ENCODE measurements around the gene EGLN1. TPM values are rescaled to one million over a fixed set of nuclear protein-coding genes. Genes with fewer than 3 reads are reported as not detected.

Gene EGLN1
- total RNA-seq, 4 donors from 2014 or later: 36.6 to 48.5 (median 42.2) TPM

DNA sequence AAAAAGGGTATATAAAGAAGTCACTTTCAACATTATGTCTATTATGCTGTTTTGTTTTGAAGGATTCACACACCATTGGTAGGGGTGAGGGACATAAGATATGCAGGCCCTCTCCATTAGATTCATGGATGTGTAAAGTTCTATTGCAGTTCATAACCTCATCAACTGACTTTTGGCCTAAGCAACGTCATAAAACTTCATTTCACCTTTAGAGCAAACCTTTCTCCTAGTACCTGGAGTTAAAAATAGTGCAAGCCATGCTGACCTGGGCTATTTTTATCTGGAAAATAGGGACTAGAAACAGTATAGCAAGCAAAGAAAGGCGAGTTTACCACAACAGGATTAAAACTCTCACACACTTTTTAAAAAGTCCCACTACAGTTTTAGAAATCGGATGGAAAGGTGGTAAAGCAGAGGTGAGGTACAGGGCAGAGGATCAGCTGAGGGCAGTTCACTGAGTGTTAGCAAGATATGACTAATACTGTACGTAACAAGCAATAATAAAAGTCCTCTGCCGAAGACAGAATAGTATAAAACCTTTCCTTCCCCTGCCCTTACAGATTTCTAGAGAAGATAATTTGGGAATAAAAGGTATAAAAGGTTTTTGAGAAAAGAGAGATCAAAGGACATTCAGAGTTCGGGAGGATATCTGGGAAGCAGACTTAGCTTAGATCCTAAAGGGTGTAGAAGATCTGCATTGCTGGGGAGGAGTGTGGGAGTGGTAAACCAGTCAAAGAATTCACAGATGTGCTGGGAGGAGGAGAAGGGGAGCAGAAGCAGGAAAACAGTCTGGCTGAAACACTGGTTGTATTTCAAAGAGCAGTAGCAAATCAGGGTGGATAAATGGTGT, 14.3 kb downstream of the EGLN1 start:
- TF ChIP-seq, protein P1, sequence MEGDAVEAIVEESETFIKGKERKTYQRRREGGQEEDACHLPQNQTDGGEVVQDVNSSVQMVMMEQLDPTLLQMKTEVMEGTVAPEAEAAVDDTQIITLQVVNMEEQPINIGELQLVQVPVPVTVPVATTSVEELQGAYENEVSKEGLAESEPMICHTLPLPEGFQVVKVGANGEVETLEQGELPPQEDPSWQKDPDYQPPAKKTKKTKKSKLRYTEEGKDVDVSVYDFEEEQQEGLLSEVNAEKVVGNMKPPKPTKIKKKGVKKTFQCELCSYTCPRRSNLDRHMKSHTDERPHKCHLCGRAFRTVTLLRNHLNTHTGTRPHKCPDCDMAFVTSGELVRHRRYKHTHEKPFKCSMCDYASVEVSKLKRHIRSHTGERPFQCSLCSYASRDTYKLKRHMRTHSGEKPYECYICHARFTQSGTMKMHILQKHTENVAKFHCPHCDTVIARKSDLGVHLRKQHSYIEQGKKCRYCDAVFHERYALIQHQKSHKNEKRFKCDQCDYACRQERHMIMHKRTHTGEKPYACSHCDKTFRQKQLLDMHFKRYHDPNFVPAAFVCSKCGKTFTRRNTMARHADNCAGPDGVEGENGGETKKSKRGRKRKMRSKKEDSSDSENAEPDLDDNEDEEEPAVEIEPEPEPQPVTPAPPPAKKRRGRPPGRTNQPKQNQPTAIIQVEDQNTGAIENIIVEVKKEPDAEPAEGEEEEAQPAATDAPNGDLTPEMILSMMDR (IDR thresholded peaks at IDR 0.05): no peak
- no peak for TF ChIP-seq POLR2A (IDR thresholded peaks at IDR 0.05)
- Histone ChIP-seq H3K9me3 (no peaks in the 10 kb centered on the region), H3K36me3 (no peaks in the 10 kb centered on the region), H3K4me3 (replicated peaks in 1 of 3) (no peak overlapping the region), H3K27me3 (no peaks in the 10 kb centered on the region), H3K4me1 (peaks cover 18 to 20% of the 10 kb centered on the region in 2 donors), H3K27ac (no peak overlapping the region)
- intact Hi-C loops (cut with DNase I): no loop called here
- DNase-seq: no peak
- whole genome bisulfite sequencing, 2 donors: 72 to 90% methylated on average over 6 of the region's 6 CpGs

DNA sequence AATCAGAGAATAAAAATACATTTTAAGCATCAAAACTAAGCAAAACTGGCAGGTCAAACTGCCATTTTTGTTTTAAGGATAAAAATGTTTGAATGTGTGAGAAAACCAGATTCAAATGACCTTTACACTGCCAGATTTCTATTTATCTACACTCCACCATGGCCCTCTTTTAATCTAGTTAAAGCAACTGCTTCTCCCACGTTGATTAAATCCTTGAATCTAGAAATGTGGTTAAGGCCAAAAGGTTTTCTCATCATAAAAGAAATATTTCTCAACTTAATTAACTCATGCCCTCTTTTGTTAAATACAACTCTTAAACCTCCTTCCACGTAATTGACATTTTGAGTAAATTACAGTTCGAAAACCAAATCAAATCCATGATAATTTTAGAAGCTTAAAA, 15.0 kb downstream of the EGLN1 start:
- no peak overlapping the region for H3K4me3 ChIP-seq (replicated peaks in 1 of 3)
- intact Hi-C loops (cut with DNase I): no loop called here
- TF ChIP-seq POLR2A (IDR thresholded peaks at IDR 0.05): no peak
- TF ChIP-seq, protein P1 (IDR thresholded peaks at IDR 0.05): no peak
- H3K27me3 ChIP-seq: no peaks in the 10 kb centered on the region
- H3K27ac ChIP-seq: no peak overlapping the region
- 82 to 88% methylated on average over 3 of the region's 3 CpGs for WGBS, 2 donors
- H3K4me1 ChIP-seq: peaks cover 18 to 20% of the 10 kb centered on the region in 2 donors
- H3K9me3 ChIP-seq: no peaks in the 10 kb centered on the region
- H3K36me3 ChIP-seq: no peaks in the 10 kb centered on the region
- DNase-seq: no peak

DNA sequence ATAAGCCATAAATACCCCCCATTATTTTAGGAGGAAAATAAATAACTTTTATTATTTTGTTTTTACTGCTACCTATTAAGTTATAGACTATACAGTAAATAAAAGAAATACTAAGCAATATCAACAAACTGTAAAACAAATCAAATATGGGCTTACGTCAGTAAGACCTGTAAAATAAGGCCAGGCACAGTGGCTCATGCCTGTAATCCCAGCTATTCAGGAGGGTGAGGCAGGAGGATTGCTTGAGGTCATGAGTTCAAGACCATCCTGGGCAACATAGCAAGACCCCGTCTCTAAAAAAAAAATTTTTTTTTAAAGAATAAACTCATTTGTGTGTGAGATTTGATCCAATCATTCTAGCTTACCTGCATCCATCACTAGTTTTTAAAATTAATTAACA, 17.8 kb downstream of the EGLN1 start:
- Histone ChIP-seq H3K4me3 (replicated peaks in 1 of 3) (no peak overlapping the region), H3K4me1 (peaks cover 4 to 10% of the 10 kb centered on the region in 2 donors), H3K27me3 (no peaks in the 10 kb centered on the region), H3K36me3 (no peaks in the 10 kb centered on the region), H3K27ac (no peak overlapping the region), H3K9me3 (no peaks in the 10 kb centered on the region)
- 93 to 98% methylated on average over 2 of the region's 2 CpGs for WGBS, 2 donors
- intact Hi-C loops (cut with DNase I): no loop called here
- TF ChIP-seq POLR2A (IDR thresholded peaks at IDR 0.05): no peak
- TF ChIP-seq, protein P1 (IDR thresholded peaks at IDR 0.05): no peak
- no peak for DNase-seq

DNA sequence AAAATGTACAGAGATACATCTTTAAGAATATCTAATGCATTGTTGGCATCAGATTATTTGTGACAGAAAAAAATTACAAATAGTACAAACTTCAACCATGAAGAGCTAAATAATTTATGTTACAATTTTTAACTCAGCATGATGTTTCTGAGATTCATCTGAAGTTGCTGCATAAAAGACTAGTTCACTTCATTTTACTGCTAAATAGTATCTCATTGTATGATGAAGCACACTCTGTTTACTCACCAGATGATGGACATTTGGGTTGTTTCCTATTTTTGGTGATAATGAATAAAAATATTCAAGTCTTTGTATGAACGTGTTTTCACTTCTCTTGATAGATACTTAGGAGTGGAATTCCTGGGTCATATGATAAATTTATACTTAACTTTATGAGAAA, 20.6 kb downstream of the EGLN1 start:
- no peak overlapping the region for H3K27ac ChIP-seq
- no peak overlapping the region for H3K4me3 ChIP-seq (replicated peaks in 1 of 3)
- H3K9me3 ChIP-seq: no peaks in the 10 kb centered on the region
- intact Hi-C loops (cut with DNase I): no loop called here
- WGBS, 2 donors: 0 to 91% methylated on average over 1 of the region's 1 CpG
- no peak for DNase-seq
- no peak for TF ChIP-seq POLR2A (IDR thresholded peaks at IDR 0.05)
- TF ChIP-seq, protein P1 (IDR thresholded peaks at IDR 0.05): no peak
- H3K36me3 ChIP-seq: no peaks in the 10 kb centered on the region
- H3K4me1 ChIP-seq: peaks cover 2 to 5% of the 10 kb centered on the region in 2 donors
- no peaks in the 10 kb centered on the region for H3K27me3 ChIP-seq

DNA sequence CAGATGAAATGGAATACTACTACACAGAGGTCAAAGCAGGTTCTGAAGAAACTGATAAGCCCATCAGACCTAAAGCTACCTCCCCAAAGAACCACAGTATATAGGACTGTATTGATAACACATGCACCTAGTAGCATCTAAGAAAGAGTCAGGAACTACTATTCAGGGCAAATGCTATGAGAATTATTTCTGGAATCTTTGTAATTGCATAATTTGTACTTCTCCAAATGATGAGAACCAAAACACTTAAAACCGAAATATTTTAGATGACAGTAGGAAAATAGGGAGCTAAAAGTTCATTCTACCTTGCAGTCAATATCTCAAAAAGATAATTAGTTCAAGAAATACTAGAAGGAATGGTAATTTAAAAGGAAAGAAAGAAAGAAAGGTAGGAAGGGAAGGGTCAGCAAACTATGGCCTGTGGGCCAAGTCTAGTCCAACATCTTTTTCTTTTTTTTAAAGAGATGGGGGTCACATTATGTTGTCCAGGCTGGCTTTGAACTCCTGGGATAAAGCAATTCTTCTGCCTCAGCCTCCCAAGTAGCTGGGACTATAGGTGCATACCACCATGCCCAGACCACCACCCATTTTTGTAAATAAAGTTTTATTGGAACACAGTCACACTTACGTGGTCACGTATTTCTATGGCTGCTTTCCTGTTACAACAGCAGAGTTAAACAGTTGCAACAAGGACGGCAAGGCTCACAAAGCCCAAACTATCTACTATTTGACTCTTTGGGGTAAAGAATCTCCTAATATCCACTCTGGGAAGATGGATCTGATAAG, 24.0 kb downstream of the EGLN1 start:
- Histone ChIP-seq H3K9me3 (no peaks in the 10 kb centered on the region), H3K36me3 (no peaks in the 10 kb centered on the region), H3K4me1 (peaks cover 7 to 23% of the 10 kb centered on the region in 2 donors), H3K27me3 (no peaks in the 10 kb centered on the region), H3K27ac (no peak overlapping the region), H3K4me3 (replicated peaks in 1 of 3) (no peak overlapping the region)
- intact Hi-C loops (cut with DNase I): no loop called here
- DNase-seq: no peak
- TF ChIP-seq, protein P1 (IDR thresholded peaks at IDR 0.05): no peak
- no peak for TF ChIP-seq POLR2A (IDR thresholded peaks at IDR 0.05)
- 66 to 98% methylated on average over 4 of the region's 4 CpGs for WGBS, 2 donors

Measured in thyroid gland (tissue), 4 donors.